GM10266 (cell line): Measurements from ENCODE around the gene RFX6.
"Not testable (repeated sequence)": the region's sequence is repeated elsewhere in the genome, so short reads cannot be mapped to it uniquely, and the experiment has no call there.

Experiments
- DNase-seq: peaks from one replicate; pipeline ENCODE4 v3.0.0; 2012; ENCODE audit errors: extremely low spot score
- CTCF ChIP-seq: IDR thresholded peaks from 2 replicates; pipeline ENCODE4 v1.5.1; 2012; ENCODE audit warnings: mild to moderate bottlenecking, low read depth; ENCODE audit not compliant: control insufficient read depth, insufficient read depth; ENCODE audit errors: missing control alignments

Gene RFX6

GRCh38 chr6:116876635-116877611 lies at the start of gene RFX6:
RFX6 (plus strand) TSS chr6:116877242; CDS start chr6:116877276, 34 bp downstream.
- DNase-seq: no peak
- TF ChIP-seq CTCF: no peak

GRCh38 chr6:116827561-116828240 lies 49.3 kb upstream of the RFX6 start:
- no peak for TF ChIP-seq CTCF
- no peak for DNase-seq

- no peak for TF ChIP-seq CTCF
- DNase-seq: no peak
Measured at GRCh38 chr6:116828983-116829382, 48.1 kb upstream of the RFX6 start, which contains the start of gene GPRC6A. GPRC6A (minus strand) TSS chr6:116829083; CDS start chr6:116829013, 70 bp downstream.

GRCh38 chr6:116834526-116834925 lies 42.5 kb upstream of the RFX6 start:
- DNase-seq: not testable (repeated sequence)

- TF ChIP-seq CTCF: no peak
- no peak for DNase-seq
Measured at GRCh38 chr6:116836606-116837342, 40.3 kb upstream of the RFX6 start.

GRCh38 chr6:116840091-116840490 lies 37.0 kb upstream of the RFX6 start:
- no peak for DNase-seq
- TF ChIP-seq CTCF: no peak

- no peak for DNase-seq
- TF ChIP-seq CTCF: no peak
Measured at GRCh38 chr6:116842459-116842858, 34.6 kb upstream of the RFX6 start.
